Fibroblast of lung (primary cell): ENCODE results near the gene TMPRSS11A.

Experiments
- EZH2 ChIP-seq: IDR thresholded peaks from 2 replicates; pipeline ENCODE4 v1.5.1; 2012; ENCODE audit warnings: low read length, control low read depth, mild to moderate bottlenecking; ENCODE audit errors: missing control alignments
- TF ChIP-seq, protein P1 (sequence below), 2 donors: IDR thresholded peaks in 1 of 2; conservative IDR thresholded peaks in 1 of 2; 1 replicate in 1 of 2; 2 replicates in 1 of 2; pipeline ENCODE4 v1.5.1; 2011 to 2012; ENCODE audit warnings: low read length in 2 of 2, control low read depth in 1 of 2, inconsistent platforms in 1 of 2, low read depth in 1 of 2, mild to moderate bottlenecking in 1 of 2

DNA sequence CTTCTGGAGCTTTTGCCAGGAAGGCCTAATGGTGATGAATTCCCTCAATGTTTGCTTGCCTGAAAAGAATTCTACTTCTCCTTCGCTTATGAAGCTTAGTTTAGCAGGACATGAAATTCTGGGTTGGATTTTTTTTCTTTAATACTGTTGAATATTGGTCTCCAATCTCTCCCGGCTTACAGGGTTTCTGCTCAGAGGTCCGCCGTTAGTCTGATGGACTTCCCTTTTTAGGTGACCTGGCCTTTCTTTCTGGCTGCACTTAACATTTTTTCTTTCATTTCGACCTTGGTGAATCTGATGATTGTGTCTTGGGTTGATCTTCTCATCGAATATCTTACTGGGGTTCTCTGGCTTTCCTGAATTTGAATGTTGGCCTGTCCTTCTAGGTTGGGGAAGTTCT lies 17.2 kb upstream of the TMPRSS11A start:
- TF ChIP-seq, protein P1, sequence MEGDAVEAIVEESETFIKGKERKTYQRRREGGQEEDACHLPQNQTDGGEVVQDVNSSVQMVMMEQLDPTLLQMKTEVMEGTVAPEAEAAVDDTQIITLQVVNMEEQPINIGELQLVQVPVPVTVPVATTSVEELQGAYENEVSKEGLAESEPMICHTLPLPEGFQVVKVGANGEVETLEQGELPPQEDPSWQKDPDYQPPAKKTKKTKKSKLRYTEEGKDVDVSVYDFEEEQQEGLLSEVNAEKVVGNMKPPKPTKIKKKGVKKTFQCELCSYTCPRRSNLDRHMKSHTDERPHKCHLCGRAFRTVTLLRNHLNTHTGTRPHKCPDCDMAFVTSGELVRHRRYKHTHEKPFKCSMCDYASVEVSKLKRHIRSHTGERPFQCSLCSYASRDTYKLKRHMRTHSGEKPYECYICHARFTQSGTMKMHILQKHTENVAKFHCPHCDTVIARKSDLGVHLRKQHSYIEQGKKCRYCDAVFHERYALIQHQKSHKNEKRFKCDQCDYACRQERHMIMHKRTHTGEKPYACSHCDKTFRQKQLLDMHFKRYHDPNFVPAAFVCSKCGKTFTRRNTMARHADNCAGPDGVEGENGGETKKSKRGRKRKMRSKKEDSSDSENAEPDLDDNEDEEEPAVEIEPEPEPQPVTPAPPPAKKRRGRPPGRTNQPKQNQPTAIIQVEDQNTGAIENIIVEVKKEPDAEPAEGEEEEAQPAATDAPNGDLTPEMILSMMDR (conservative IDR thresholded peaks at IDR 0.05 in 1 of 2, IDR thresholded peaks at IDR 0.05 in 1 of 2; ENCODE audit: low read depth in 1 of 2, low read length in 2 of 2), result no peak
- no peak for TF ChIP-seq EZH2
